Smooth muscle cell (in vitro differentiated cells): Measurements from ENCODE around the gene ZFHX3. TPM values are rescaled to one million over a fixed set of nuclear protein-coding genes. Genes with fewer than 3 reads are reported as not detected.

Source experiments
- DNase-seq: peaks from one replicate; lab custom pipeline; 2025; ENCODE audit not compliant: unreplicated experiment; lab: John Stamatoyannopoulos, UW
- H2AFZ ChIP-seq: fragments of 200-600 bp; sonication (generic); 2 replicates; pipeline ENCODE4 v1.6.0; 2016; ENCODE audit warnings: antibody characterized with exemption, low read depth, mild to moderate bottlenecking
- H3F3A ChIP-seq: fragments of 200-600 bp; sonication (generic); 2 replicates; pipeline ENCODE4 v1.6.0; 2017; ENCODE audit warnings: antibody characterized with exemption, low read depth
- H3K27ac ChIP-seq: fragments of 200-600 bp; sonication (generic); 2 replicates; pipeline ENCODE4 v1.5.1; 2016; ENCODE audit warnings: low read depth, mild to moderate bottlenecking
- H3K27me3 ChIP-seq: fragments of 200-600 bp; sonication (generic); 2 replicates; pipeline ENCODE4 v1.6.1; 2016; ENCODE audit warnings: low read depth, mild to moderate bottlenecking
- H3K36me3 ChIP-seq: fragments of 200-600 bp; sonication (generic); 2 replicates; pipeline ENCODE4 v1.5.1; 2016; ENCODE audit warnings: low read depth
- H3K4me1 ChIP-seq: fragments of 200-600 bp; sonication (generic); 2 replicates; pipeline ENCODE4 v1.5.1; 2016; ENCODE audit warnings: low read depth
- H3K4me2 ChIP-seq: fragments of 200-600 bp; sonication (generic); 2 replicates; pipeline ENCODE4 v1.6.0; 2016; ENCODE audit warnings: mild to moderate bottlenecking
- H3K4me3 ChIP-seq: fragments of 200-600 bp; sonication (generic); 2 replicates; pipeline ENCODE4 v1.5.1; 2016; ENCODE audit warnings: mild to moderate bottlenecking
- H3K79me2 ChIP-seq: fragments of 200-600 bp; sonication (generic); 2 replicates; pipeline ENCODE4 v1.6.0; 2016; ENCODE audit warnings: low read depth, mild to moderate bottlenecking
- H3K9ac ChIP-seq: fragments of 200-600 bp; sonication (generic); 2 replicates; pipeline ENCODE4 v1.6.0; 2016; ENCODE audit warnings: low read depth
- H3K9me3 ChIP-seq: fragments of 200-600 bp; sonication (generic); replicated peaks from 2 replicates; pipeline ENCODE4 v1.5.1; 2016; ENCODE audit warnings: low read depth
- H4K20me1 ChIP-seq: fragments of 200-600 bp; sonication (generic); 2 replicates; pipeline ENCODE4 v1.6.0; 2016; ENCODE audit warnings: low read depth
- WGBS: methylation state at CpG from one replicate; pipeline ENCODE4 v1.1.7; 2016; ENCODE audit warnings: low lambda C conversion rate; 5-methylcytosine and 5-hydroxymethylcytosine counted together
- polyA plus RNA-seq: library from polyadenylated mRNA; unstranded; fragments of >200 nt; fragmentation: Nextera tagmentation; extraction: Ambion mirVana; gene quantifications from 2 replicates; pipeline ENCODE4 v1.2.1, GENCODE V29; 2016
- total RNA-seq: library from RNA; depleted of rRNA; stranded (reverse); fragments of >200 nt; gene quantifications from 2 replicates; pipeline ENCODE4 v1.2.3, GENCODE V29; 2014
- TF ChIP-seq, protein P1 (sequence below): fragments of 200-600 bp; sonication (generic); IDR thresholded peaks from 2 replicates; pipeline ENCODE4 v1.5.1; 2017; ENCODE audit warnings: borderline replicate concordance, mild to moderate bottlenecking, antibody characterized with exemption; ENCODE audit not compliant: insufficient read depth, poor library complexity, severe bottlenecking

The ZFHX3 gene
- total and polyA plus RNA-seq, 2 experiments from 2014 or later: 3.1 to 9.8 TPM

DNA sequence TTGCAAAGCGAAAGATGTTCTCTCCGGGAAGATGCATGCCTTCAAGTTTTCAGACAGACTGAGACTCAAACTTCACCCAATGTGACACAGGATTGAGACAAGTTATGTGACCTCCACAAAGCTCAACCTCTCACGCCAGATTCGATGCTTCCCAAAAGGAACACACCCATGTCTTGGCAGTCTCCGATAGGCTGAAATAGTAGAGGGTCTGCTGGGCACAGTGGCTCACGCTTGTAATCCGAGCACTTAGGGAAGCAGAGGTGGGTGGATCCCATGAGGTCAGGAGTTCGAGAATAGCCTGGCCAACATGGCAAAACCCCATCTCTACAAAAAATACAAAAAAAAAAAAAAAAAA, 22.1 kb downstream of the ZFHX3 start:
- Histone ChIP-seq H3K36me3 (no peaks in the 10 kb centered on the region), H3K4me2 (no peak overlapping the region), H3K9ac (no peak overlapping the region), H3K4me1 (peaks cover 3% of the 10 kb centered on the region), H3K27ac (no peak overlapping the region), H3K27me3 (no peaks in the 10 kb centered on the region), H3K9me3 (no peaks in the 10 kb centered on the region), H3K4me3 (no peak overlapping the region), H2AFZ (no peak overlapping the region), H4K20me1 (peaks cover 54% of the 10 kb centered on the region), H3F3A (peaks cover 2% of the 10 kb centered on the region), H3K79me2 (peaks cover 96% of the 10 kb centered on the region)
- DNase-seq: no peak
- TF ChIP-seq, protein P1, sequence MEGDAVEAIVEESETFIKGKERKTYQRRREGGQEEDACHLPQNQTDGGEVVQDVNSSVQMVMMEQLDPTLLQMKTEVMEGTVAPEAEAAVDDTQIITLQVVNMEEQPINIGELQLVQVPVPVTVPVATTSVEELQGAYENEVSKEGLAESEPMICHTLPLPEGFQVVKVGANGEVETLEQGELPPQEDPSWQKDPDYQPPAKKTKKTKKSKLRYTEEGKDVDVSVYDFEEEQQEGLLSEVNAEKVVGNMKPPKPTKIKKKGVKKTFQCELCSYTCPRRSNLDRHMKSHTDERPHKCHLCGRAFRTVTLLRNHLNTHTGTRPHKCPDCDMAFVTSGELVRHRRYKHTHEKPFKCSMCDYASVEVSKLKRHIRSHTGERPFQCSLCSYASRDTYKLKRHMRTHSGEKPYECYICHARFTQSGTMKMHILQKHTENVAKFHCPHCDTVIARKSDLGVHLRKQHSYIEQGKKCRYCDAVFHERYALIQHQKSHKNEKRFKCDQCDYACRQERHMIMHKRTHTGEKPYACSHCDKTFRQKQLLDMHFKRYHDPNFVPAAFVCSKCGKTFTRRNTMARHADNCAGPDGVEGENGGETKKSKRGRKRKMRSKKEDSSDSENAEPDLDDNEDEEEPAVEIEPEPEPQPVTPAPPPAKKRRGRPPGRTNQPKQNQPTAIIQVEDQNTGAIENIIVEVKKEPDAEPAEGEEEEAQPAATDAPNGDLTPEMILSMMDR: no peak
- 77% methylated on average over 8 of the region's 8 CpGs for WGBS

DNA sequence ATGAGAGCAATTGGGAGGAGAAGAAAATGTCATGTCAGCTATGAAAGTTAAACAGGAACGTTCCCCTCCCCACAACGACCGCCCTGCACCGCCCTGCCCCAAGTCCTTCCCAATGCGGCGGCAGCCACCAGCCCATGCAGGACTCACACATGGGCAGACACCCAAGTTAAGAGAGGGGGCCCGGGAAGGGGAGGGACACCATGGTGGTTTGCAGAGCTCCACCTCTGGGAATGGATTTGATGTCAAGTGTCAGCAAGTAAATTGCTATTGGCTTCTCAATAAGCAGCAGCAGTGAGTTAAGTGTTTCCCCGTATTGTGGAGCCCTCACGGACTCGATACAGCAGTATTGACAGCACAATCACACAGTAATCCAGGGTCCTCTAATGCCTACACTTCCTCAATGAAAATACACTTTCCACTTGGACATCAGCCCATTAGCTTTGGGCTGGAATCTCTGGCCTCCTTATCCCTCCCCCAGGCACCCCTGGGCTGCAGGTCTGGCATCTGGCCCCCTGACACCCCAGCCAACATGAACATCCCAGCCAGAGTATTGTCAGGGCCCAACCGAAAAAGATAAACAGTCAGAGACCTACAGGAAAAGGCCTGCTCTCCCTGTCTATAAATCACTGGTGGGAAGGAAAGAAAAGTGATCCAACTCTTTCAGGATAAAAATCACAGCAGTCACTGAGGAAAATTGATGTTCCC, 22.6 kb downstream of the ZFHX3 start:
- H3K9me3 ChIP-seq: no peaks in the 10 kb centered on the region
- peaks cover under 1% of the 10 kb centered on the region for H3K4me1 ChIP-seq
- no peaks in the 10 kb centered on the region for H3K27me3 ChIP-seq
- TF ChIP-seq, protein P1: no peak
- peaks cover 54% of the 10 kb centered on the region for H4K20me1 ChIP-seq
- WGBS: 83% methylated on average over 11 of the region's 11 CpGs
- H3K4me3 ChIP-seq: no peak overlapping the region
- H3K36me3 ChIP-seq: no peaks in the 10 kb centered on the region
- H3K4me2 ChIP-seq: no peak overlapping the region
- peaks cover 96% of the 10 kb centered on the region for H3K79me2 ChIP-seq
- no peak overlapping the region for H3K27ac ChIP-seq
- H3K9ac ChIP-seq: no peak overlapping the region
- H3F3A ChIP-seq: no peaks in the 10 kb centered on the region
- no peak overlapping the region for H2AFZ ChIP-seq
- no peak for DNase-seq

DNA sequence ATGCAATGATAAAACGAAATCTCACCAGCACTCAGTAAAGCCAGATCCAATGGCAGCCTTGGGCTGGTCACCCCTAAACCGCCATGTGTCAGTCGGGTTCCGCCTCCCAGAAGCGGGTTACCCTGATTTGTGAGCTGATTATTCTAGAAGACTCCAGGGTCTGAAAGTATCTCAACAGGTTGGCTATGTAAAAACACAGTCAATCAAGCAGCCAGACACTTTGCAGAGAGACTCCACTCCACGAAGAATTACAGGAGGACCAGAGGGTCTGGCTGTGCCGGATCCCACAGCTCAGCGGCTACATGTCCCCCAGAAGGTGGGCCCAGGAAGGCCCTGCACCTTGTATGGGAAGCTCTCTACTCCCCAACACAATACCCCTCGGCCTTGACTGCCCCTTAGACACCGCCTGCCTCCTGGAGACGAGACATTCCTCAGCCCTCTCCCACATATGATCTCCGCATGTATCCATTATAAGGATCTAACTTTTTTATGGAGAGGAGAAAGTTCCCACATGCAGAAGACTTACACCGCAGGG, 23.3 kb downstream of the ZFHX3 start:
- no peaks in the 10 kb centered on the region for H3K36me3 ChIP-seq
- H3K9me3 ChIP-seq: no peaks in the 10 kb centered on the region
- WGBS: 92% methylated on average over 13 of the region's 13 CpGs
- H3K79me2 ChIP-seq: peaks cover 92% of the 10 kb centered on the region
- H3K4me3 ChIP-seq: no peak overlapping the region
- H3K27ac ChIP-seq: no peak overlapping the region
- no peaks in the 10 kb centered on the region for H3K27me3 ChIP-seq
- no peak for DNase-seq
- H4K20me1 ChIP-seq: peaks cover 54% of the 10 kb centered on the region
- H2AFZ ChIP-seq: no peak overlapping the region
- no peak overlapping the region for H3K9ac ChIP-seq
- H3K4me1 ChIP-seq: peaks cover 7% of the 10 kb centered on the region
- peaks cover under 1% of the 10 kb centered on the region for H3F3A ChIP-seq
- TF ChIP-seq, protein P1: no peak
- H3K4me2 ChIP-seq: no peak overlapping the region
